Hindlimb muscle (tissue), 1 donor: ENCODE data around the gene CAMK1D. TPM values are rescaled to one million over a fixed set of nuclear protein-coding genes. Genes with fewer than 3 reads are reported as not detected.

Source experiments
- DNase-seq: peaks from one replicate; pipeline ENCODE4 v3.0.0-alpha.2; 2013
- polyA plus RNA-seq: library from polyadenylated mRNA; unstranded; fragments of 120-200 nt; gene quantifications from one replicate; pipeline ENCODE4 v1.2.1, GENCODE V29; 2013; ENCODE audit not compliant: insufficient read length

Gene CAMK1D
- polyA plus RNA-seq, 1 donor: 2.9 TPM

DNA sequence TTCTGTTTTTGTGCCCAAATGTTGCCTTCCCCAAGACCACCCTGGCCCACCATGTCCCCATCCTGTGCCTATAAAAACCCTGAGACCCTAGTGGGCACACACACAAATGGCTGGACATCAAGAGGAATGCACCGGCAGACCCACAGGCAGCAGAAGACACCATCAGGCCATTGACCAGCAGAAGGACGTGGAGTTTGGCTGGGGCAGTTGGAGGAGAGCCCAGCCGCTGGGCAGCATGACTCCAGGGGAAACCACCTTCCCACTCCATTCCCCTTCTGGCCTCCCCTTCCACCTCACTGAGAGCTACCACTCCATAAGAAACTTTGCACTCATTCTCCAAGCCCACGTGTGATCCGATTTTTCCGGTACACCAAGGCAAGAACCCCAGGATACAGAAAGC lies 309.2 kb downstream of the CAMK1D start:
- no peak for DNase-seq

DNA sequence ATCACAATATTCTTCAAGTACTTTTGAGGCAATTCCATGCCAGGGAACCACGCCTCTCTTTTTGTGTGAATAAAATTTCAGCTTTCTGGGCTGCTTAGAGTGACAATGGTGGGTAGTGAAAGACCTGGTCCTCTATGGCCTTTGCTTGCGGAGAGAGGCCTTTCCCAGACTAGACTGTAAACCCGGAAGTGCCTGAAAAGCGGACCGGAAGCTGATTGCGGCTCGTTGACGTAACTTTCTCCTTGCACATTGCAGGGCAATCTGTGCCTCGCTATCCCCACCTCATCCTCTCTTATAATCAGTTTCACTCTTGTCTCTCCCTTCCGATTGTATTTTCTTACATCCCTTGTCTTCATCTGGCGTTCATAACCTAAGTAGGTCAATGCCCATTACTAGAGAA lies 310.4 kb downstream of the CAMK1D start:
- no peak for DNase-seq

DNA sequence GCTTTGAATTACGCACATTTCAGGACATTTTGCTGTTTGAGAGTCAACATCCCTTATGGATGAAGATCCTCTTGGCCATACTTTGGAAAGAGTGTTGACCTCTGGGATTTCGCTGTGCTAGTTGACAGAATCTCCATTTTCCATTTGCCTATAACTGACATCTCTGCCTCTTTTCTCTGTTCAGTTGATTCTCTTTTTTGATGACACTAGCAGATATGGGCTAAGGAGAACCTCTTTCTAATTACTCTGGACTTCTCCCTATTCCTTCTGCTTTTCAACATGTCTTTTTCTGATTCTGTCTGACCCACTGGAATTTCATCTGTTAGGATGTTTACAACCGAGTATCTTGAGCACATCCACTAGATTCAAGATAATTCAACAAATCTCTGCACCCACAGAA lies 311.5 kb downstream of the CAMK1D start:
- no peak for DNase-seq

DNA sequence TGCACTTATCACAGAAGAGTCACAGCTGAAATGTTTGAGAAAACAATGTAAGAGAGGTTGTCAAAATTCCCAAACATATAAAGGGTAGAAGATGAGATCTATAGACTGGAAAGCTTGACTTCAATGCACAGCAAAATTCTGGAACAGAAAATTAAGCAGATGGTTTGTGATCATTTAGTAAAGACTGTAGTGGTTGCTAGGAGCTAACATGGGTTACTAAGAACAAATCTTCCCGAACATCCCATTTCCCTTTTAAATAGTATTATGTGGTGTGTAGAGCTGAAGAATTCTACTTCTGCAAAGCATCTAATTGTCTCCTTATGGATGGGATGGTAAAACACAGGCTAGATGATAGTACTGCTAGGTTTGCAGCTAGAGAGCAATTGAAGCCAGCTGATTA lies 312.3 kb downstream of the CAMK1D start:
- no peak for DNase-seq

DNA sequence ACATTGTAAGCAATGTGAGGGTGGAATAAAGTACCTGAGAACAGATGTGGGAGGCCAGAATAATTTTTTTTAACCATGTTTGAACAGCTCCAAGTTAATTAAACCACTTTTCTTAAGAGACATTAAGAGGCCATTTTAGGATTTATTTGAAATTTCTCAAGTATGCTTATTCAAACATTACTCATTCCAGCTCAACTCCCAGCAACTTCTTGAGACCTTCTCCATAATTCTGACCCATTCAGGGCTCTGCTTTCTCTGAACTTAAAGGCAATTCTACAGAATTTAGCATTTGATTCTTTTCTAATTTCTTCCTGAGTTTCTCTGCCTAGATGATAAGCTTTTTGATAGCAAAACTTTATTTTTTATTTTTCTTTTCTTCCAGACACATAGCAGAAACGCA lies 314.5 kb downstream of the CAMK1D start:
- DNase-seq: no peak

DNA sequence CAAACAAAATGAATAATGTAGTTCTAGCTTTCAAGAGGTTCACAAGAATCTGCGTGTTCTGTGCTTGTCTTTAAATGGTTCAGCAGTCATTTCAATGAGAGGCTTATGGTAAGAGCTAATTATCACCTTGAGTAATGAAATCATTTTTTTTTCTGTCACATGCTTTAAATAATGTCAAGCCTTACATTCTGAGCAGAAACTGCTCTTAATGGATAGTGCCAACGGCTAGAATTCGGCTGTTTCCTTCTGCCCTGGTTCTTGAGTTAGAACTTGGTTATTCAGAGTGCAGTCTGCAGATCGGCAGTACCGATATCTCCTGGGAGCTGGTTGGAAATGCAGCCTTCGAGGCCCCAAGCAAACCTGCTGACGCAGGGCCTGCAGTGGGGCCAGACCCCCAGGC lies 316.2 kb downstream of the CAMK1D start:
- DNase-seq: no peak

DNA sequence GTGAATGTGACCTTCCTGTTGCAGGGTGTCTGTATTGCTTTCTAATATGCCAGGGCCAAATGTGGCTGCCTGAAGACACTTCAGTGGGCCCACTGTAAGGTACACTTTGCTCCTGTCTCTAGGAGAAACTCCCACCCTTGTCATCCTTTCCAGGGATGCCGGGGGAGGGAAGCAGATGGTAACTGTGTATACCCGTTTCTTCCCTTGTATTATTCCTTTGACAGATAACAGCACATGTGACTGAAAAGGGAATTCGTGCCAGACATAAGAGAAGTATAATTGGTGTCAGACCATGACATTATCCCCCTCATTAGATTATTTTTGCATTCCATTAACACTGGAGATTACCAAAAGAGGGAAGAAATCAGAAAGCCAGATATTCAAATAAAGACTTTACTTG lies 317.7 kb downstream of the CAMK1D start:
- no peak for DNase-seq

DNA sequence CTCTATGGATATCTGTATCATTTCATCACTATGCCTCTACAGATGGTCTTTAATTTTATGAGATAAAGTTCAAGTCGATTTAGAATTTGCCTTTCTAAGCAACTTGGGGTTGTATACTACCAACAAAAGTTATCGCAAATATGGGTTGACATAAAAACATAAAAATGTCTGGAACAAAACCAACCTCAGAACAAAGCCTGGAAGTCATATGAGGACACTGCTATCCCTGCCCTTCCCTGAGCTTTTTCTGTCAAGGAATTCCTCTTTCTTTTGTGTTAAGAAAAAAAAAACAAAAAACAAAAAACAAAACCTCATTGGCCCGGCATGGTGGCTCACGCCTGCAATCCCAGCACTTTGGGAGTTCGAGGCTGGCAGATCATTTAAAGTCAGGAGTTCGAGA lies 319.3 kb downstream of the CAMK1D start:
- DNase-seq: no peak

DNA sequence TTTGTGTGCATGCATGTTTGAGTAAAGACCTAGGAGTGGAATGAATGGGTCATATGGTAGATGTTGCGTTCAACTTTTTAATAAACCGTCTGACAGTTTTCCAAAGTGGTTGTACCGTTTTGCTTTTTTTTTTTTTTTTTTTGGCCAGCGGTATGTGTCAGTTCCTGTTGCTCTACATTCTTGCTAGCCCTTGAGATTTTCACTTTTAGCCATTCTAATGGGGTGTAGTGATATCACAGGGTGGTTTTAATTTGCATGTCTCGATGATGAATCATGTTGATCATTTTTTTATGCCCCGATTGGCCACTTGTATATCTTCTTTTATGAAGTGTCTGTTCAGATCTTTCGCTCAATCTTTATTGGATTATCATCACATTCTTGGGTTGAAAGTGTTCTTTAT lies 320.7 kb downstream of the CAMK1D start:
- no peak for DNase-seq

DNA sequence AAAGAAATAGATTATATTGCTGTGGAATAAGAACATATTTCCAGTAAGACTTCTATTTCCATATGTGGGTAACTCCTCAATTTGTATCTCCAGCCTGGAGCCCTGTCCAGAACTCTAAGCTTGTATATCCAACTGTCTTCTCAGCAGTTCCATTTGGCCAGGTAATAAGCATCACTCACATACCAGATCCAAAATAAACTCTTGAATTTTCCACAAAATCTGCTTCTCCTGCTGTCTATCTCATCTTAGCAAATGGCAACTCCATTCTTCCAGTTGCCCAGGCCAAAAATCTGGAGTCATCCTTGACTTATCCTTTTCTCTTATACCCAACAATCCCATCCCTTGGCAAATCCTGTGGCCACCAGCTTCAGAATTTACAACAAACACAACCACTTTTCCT lies 325.8 kb downstream of the CAMK1D start:
- DNase-seq: no peak

DNA sequence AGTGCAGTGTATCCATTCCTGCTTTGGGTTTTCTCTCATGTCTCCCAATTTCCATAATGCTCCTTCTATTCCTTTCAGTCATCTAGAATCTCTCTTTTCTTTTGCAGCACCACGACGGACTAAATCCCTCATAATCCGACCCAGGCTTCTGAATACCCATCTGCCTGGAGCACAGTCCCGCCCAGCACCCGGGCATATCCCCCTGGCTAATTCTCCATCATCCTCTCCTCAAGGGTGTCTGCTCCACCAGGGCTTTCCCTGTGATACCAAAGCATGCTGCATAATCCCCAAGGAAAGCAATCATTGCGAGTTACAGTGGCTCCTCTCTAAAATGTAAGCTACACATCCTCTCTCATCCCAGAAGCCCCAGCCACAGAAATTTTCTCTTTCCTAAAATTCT lies 330.3 kb downstream of the CAMK1D start:
- no peak for DNase-seq

DNA sequence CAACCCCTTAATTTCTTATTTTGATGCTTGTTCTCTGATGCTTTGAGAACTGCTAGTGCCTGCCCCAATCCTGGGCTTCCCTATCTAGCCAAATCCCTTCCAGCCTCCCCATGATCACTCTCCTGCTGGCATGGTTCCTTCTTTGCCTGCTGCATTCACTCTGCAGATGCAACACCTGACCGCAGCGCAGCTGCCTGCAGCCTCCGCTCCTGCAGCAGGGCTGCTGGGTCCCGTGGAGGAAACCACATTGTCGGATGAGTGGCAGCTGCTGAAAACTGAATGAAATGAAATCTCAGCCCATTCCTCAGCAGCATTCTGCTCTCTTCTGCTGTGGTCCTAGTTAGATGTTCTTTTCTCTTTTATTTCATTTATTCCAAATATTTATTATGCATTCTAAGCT lies 331.9 kb downstream of the CAMK1D start:
- DNase-seq: no peak

DNA sequence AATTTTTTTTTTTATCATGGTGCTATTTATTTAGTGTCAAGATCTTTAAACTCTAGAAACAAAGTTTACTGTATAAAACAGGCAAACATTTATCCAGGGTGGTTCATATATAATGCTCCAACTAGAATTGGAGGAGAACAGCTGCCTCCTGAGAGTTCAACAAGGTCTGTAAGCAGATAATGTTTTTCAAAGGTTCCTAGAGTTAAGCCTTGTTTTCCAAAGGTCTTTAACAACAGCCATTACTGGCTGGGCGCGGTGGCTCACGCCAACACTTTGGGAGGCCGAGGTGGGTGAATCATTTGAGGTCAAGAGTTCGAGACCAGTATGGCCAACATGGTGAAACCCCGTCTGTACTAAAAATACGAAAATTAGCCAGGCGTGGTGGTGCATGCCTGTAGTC lies 335.4 kb downstream of the CAMK1D start:
- DNase-seq: no peak

DNA sequence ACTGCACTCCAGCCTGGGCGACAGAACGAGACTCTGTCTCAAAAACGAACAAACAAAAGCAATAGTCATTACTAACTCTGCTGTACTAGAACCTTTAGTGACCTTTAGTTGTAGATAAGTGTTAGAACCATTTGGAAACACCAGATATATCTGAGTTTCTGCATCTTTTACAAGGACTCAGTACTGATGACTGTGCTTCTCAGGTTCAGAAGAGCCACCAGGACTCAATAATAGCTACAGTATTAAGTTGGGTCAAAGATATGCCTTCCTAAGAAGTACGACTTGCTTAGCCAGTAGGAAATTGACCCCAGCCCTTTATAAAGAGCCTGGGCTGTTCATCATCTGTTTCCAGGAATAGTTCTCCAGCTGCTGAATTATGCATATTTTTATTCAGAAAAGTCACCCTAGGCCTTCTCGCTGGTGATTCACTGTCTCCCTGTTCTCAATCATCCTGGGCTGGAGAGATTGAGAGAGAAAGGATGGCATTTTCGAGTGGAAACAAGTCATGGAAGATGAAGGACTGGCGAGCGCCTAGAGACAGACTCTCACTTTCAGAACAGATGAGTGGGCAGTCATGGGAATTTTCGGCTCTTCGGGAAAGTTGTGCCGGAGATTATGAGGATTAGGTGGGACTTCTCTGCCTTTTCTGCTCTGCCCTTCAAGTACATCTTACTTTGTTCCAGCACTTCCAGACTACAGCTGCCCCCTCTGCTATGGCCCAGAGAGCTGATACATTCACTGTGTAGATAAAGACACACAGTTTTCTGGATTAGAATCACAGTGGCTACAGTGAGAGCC lies 336.1 kb downstream of the CAMK1D start:
- no peak for DNase-seq

DNA sequence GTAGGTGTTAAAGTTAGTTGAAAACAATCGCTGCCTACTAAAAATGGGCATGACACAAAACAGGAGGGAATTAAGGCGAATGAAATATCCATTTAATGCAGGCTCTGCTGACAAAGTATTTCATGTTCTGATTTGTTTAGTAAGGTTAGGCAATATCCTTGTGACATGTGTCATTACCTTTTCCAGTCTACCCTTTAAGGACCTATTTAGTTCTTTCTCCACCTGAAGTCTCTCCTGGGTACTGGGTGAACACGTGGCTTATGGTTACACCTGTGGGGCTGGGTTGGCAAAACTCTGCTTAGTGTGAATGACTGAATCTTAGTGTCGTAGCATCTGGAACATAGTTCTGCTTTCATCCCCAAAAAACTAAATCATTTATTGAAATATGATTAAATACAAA lies 338.6 kb downstream of the CAMK1D start:
- DNase-seq: no peak

DNA sequence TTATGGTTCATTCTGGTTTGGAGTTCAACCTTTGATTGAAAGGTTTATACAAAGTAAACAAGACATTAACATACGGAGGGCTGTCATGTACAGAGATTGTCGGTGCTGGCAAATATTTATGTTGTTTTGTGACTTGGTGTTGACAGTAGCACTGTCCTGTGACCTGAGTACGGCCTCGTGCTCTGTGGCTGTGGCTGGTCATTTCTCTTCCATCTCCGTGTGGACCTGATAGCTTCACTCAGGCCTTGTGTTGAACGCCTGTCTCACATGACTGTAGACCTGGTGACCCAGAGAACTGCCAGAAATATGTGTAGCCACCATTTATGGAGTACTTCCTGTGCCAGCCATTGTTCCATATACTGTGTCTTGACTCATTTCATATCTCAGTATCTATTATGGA lies 340.5 kb downstream of the CAMK1D start:
- DNase-seq: no peak

DNA sequence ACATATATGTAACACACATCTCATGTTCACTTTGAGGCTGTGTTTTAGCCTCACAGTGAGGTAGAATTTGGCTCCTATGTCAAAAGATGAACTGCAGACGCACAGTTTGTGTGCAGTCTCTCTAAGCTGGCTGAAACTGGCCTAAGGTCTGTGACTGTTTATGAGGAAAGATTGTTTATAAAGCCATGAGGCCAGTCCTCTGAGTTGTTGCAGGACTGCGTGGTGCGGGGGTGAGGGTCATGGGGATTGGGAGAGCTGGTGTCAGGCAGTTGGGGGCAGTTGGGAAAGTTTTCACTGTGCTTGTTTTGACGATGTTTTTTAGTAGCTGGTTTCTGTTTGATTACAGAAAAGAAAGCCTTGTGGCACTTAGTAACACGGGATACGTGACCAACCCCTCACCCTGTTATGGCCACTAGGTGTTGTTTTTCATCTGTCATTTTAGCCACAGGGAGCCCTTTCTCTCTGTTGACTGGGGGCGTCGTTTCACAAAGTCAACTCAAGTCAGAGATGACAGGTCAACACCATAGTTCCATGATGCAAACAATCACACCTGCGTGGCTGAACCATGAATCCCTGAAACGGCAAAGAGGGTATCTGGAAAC lies 341.3 kb downstream of the CAMK1D start:
- DNase-seq: no peak

DNA sequence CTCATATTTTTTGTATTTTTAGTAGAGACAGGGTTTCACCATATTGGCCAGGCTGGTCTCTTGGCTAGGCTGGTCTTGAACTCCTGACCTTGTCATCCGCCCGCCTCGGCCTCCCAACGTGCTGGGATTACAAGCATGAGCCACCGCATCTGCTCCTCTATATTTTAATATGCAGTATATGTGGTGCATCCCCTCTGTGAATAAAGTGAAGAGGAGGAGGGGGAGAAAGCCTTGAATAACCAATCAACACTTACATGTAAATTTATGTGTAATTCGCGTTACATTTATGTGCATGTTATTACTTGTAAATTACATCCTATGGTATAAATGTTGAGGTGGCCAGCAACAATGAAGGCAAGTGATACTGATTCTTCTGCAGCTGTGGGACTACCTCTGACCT lies 342.2 kb downstream of the CAMK1D start:
- no peak for DNase-seq

DNA sequence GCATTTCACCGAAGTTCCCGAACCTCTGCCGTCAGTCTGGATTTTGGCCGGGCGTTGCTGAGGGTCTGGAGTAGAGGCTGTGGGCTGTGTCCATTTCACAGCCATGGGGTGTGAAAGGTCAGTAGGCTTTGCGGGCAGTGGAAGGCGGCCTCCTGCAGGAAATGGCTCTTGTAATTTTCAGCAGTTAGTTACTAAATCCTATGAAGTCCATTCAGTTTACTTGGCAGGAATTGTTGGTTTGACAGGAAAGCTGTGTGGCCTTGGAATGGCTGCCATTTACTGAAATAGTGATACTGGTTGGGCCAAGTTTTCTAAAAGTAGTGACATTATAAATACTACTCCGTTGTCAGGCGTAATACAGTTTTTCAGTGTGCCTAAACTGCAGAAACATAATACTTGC lies 348.4 kb downstream of the CAMK1D start:
- DNase-seq: no peak

DNA sequence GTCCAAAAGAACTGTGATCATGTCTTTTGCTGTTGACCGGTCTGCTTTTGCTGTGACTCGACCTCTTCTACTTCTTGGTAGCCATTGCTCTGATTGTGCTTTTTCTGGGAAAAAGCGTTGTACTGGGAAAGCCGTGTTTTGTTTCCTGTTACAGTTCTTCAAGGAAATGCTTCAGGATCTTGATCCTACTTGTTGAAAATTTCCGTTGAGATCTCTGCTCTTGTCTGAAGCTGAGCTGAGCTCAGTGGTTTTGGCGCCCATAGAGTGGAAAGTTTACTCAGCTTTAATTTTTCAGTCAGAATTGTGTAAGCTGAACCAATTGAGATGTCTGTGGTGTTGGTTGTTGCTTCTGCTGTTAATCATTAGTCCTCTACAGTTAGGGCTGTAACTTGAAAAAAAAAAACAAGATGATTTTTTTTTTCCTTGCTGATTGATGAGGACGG lies 349.9 kb downstream of the CAMK1D start:
- DNase-seq: peak; percentile 52

DNA sequence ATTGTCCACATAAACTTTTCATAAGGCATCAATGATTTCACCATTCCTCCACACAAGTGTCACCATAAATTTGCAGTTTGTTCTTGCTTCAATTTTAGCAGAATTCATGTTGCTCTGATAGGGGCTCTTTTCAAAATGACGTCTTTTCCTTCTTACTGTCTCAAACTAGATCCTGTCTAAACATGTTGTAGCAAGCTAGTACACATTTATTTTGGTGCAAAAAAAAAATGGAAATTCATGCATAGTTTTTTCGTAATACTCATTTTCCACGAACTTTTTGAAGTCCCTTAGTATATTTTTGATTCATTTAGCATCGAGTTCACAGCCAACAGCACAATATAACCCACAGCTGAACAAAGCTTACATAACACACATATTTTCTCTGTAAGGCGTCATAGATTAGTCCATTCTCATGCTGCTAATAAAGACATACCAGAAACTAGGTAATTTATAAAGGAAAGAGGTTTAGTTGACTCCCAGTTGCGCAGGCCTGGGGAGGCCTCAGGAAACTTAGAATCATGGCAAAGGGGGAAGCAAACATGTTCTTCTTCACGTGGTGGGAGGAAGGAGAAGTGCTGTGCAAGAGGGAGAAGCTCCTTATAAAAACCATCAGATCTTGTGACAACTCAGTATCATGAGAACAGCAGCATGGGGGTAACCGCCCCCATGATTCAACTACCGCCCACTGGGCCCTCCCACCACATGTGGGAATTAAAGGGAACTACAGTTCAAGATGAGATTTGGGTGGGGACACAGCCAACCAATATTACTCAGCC lies 350.6 kb downstream of the CAMK1D start:
- DNase-seq: no peak

DNA sequence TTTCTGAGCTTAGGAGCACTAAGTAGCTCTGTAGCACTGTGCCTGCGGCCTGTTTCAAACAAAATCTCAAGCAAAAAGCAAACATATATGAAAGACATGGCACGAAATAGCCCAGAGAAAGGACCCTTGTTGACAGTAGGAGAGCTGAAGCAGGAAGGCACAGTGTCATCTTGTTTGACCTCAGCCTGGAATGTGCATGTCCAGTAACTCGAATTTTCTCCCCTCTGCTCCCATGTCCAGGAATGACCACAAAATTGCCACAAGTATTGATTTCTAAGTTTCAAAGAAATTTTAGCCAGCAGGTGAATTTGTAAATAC lies 351.2 kb downstream of the CAMK1D start:
- no peak for DNase-seq

DNA sequence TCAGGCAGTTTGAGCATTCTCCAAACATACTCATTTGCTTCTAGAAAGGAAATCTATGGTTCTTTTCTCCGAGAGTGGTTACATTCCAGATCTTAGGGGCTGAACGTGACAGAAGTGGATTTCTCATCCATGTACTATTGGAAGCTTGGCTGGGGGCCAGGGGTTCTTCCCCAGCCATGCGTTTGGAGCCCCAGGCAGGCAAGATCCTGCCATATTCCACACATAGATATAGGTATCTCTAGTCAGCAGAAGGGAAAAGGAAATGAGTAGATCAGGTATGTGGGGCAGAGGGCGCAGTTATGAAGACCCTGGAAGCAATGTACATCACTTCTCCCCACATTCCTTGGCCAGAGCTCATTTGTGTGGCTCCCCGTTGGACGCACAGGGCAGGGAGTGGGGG lies 352.3 kb downstream of the CAMK1D start:
- DNase-seq: no peak

DNA sequence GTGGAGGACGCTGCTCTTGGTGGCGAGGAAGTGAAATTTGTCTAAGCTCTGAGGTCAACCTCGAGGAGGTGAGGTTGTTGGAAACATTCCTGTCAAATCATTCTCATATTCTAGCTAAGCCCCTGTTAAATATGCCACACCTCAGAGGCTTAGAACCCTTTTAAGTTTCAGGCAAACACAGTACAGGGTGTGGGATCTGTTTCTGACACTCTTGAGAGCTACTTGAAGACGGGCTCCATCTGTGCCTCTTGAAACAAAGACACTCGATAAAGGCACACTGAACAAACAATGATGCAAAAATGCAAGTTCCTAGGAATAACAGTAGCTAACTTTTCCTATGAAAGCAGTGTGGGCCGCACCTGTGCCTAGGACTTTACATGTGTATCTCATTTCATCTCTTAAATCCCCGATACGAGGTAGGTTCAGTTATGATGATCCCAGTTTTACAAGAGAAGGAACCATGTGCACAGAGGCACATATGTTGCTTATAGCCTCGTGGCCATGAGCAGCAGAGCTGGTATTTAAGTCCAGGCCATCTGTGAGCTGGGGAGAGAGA lies 352.9 kb downstream of the CAMK1D start:
- DNase-seq: no peak
